Fibroblast of lung (primary cell): ENCODE measurements around the gene CTBP1.

Source experiments
- EZH2 ChIP-seq: IDR thresholded peaks from 2 replicates; pipeline ENCODE4 v1.5.1; 2012; ENCODE audit warnings: low read length, control low read depth, mild to moderate bottlenecking; ENCODE audit errors: missing control alignments
- TF ChIP-seq, protein P1 (sequence below), 2 donors: IDR thresholded peaks in 1 of 2; conservative IDR thresholded peaks in 1 of 2; 1 replicate in 1 of 2; 2 replicates in 1 of 2; pipeline ENCODE4 v1.5.1; 2011 to 2012; ENCODE audit warnings: low read length in 2 of 2, control low read depth in 1 of 2, inconsistent platforms in 1 of 2, low read depth in 1 of 2, mild to moderate bottlenecking in 1 of 2

DNA sequence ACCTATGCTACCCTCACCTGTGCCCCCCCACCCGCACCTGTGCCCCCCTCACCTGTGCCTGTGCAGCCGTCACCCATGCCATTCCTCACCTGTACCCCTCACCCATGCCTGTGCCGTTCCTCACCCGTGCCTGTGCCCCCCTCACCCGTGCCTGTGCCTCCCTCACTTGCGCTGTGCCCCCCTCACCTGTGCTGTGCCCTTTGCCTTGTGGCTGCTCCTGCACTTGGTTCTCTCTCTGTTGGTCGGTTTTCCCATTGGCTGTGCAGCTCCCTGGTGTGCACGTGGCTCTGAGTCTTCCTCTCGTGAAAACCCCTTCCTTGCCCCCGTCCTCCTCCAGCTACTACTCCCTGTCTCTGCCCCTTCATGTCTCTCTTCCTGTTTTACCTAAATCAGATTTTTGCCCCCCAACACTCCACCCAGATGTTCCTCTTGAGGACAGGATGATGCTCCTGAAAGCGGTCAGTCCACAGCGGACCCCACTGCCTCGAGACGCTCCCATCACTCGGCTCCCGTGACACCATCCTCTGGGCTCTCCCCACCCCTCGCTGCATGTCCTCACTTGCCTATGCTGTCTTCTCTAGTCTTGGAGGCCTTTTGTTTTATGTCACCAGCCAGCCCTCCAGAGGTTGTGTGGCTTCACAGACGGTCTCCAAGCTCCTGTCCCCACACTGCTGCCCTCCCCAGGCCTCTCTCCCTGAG is 47.5 kb upstream of the CTBP1 start:
- TF ChIP-seq, protein P1, sequence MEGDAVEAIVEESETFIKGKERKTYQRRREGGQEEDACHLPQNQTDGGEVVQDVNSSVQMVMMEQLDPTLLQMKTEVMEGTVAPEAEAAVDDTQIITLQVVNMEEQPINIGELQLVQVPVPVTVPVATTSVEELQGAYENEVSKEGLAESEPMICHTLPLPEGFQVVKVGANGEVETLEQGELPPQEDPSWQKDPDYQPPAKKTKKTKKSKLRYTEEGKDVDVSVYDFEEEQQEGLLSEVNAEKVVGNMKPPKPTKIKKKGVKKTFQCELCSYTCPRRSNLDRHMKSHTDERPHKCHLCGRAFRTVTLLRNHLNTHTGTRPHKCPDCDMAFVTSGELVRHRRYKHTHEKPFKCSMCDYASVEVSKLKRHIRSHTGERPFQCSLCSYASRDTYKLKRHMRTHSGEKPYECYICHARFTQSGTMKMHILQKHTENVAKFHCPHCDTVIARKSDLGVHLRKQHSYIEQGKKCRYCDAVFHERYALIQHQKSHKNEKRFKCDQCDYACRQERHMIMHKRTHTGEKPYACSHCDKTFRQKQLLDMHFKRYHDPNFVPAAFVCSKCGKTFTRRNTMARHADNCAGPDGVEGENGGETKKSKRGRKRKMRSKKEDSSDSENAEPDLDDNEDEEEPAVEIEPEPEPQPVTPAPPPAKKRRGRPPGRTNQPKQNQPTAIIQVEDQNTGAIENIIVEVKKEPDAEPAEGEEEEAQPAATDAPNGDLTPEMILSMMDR (conservative IDR thresholded peaks at IDR 0.05 in 1 of 2, IDR thresholded peaks at IDR 0.05 in 1 of 2; ENCODE audit: low read depth in 1 of 2, low read length in 2 of 2), result no peak
- TF ChIP-seq EZH2, result no peak
